K562 (cell line): Measurements from ENCODE around the gene ATP6V1G2.

Source experiments
- DNMT1 ChIP-seq: fragments of 450-650 bp; IDR thresholded peaks from 2 replicates; pipeline ENCODE4 v1.6.1; 2016; ENCODE audit warnings: antibody characterized with exemption, mild to moderate bottlenecking
- ERF ChIP-seq: fragments of 450-650 bp; formaldehyde crosslinking; IDR thresholded peaks from 2 replicates; pipeline ENCODE4 v1.4.0; 2020; ENCODE audit warnings: mild to moderate bottlenecking, mixed read lengths
- FOSL1 ChIP-seq: fragments of 200-800 bp; sonication (Bioruptor generic); conservative IDR thresholded peaks from 2 replicates; pipeline ENCODE4 v1.6.1; 2016; ENCODE audit warnings: missing genetic modification characterization, missing compliant biosample characterization
- NR1H2 ChIP-seq: sonication (generic); formaldehyde crosslinking; IDR thresholded peaks from 2 replicates; pipeline ENCODE4 v1.4.0; 2020; ENCODE audit warnings: mild to moderate bottlenecking, missing genetic modification reagents
- TAF7 ChIP-seq: fragments of 450-650 bp; IDR thresholded peaks from 2 replicates; pipeline ENCODE4 v1.6.1; 2016; ENCODE audit warnings: missing genetic modification characterization, missing compliant biosample characterization
- ZNF140 ChIP-seq: fragments of 250-450 bp; sonication (Bioruptor Pico); IDR thresholded peaks from 2 replicates; pipeline ENCODE4 v1.8.0; 2021; ENCODE audit warnings: moderate library complexity, mild to moderate bottlenecking, inconsistent platforms
- ZNF212 ChIP-seq: fragments of 450-650 bp; formaldehyde crosslinking; IDR thresholded peaks from 2 replicates; pipeline ENCODE4 v1.4.0; 2020; ENCODE audit warnings: mild to moderate bottlenecking
- TF ChIP-seq, protein P1 (sequence below), 2 experiments: fragments of 450-650 bp in 1 of 2; sonication (generic) in 1 of 2; formaldehyde crosslinking in 1 of 2; IDR thresholded peaks; 2 replicates each; pipeline versions ENCODE4 v1.7.1 to v1.9.0; 2016 to 2022; ENCODE audit warnings: inconsistent platforms in 1 of 2, mild to moderate bottlenecking in 1 of 2, missing genetic modification reagents in 1 of 2
- TF ChIP-seq, protein P2 (sequence below), 3 experiments: IDR thresholded peaks in 2 of 3; conservative IDR thresholded peaks in 1 of 3; 2 replicates each; pipeline ENCODE4 v1.5.1; 2011 to 2012; ENCODE audit warnings: low read length in 3 of 3, mild to moderate bottlenecking in 3 of 3, control low read depth in 2 of 3, improper control_type of control experiment in 1 of 3, inconsistent platforms in 1 of 3, low read depth in 1 of 3, mixed read lengths in 1 of 3, moderate library complexity in 1 of 3; ENCODE audit not compliant: insufficient read depth in 2 of 3

- no peak for TF ChIP-seq DNMT1
- TF ChIP-seq FOSL1, result no peak
- TF ChIP-seq, protein P1, sequence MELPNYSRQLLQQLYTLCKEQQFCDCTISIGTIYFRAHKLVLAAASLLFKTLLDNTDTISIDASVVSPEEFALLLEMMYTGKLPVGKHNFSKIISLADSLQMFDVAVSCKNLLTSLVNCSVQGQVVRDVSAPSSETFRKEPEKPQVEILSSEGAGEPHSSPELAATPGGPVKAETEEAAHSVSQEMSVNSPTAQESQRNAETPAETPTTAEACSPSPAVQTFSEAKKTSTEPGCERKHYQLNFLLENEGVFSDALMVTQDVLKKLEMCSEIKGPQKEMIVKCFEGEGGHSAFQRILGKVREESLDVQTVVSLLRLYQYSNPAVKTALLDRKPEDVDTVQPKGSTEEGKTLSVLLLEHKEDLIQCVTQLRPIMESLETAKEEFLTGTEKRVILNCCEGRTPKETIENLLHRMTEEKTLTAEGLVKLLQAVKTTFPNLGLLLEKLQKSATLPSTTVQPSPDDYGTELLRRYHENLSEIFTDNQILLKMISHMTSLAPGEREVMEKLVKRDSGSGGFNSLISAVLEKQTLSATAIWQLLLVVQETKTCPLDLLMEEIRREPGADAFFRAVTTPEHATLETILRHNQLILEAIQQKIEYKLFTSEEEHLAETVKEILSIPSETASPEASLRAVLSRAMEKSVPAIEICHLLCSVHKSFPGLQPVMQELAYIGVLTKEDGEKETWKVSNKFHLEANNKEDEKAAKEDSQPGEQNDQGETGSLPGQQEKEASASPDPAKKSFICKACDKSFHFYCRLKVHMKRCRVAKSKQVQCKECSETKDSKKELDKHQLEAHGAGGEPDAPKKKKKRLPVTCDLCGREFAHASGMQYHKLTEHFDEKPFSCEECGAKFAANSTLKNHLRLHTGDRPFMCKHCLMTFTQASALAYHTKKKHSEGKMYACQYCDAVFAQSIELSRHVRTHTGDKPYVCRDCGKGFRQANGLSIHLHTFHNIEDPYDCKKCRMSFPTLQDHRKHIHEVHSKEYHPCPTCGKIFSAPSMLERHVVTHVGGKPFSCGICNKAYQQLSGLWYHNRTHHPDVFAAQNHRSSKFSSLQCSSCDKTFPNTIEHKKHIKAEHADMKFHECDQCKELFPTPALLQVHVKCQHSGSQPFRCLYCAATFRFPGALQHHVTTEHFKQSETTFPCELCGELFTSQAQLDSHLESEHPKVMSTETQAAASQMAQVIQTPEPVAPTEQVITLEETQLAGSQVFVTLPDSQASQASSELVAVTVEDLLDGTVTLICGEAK (IDR thresholded peaks at IDR 0.05), result no peak
- TF ChIP-seq, protein P1 (CRISPR knock-in tag; IDR thresholded peaks at IDR 0.05), result no peak
- TF ChIP-seq ERF (CRISPR knock-in tag), result no peak
- no peak for TF ChIP-seq ZNF140 (CRISPR knock-in tag)
- TF ChIP-seq NR1H2 (CRISPR knock-in tag), result no peak
- TF ChIP-seq ZNF212 (CRISPR knock-in tag), result no peak
- TF ChIP-seq TAF7, result no peak
- TF ChIP-seq, protein P2, sequence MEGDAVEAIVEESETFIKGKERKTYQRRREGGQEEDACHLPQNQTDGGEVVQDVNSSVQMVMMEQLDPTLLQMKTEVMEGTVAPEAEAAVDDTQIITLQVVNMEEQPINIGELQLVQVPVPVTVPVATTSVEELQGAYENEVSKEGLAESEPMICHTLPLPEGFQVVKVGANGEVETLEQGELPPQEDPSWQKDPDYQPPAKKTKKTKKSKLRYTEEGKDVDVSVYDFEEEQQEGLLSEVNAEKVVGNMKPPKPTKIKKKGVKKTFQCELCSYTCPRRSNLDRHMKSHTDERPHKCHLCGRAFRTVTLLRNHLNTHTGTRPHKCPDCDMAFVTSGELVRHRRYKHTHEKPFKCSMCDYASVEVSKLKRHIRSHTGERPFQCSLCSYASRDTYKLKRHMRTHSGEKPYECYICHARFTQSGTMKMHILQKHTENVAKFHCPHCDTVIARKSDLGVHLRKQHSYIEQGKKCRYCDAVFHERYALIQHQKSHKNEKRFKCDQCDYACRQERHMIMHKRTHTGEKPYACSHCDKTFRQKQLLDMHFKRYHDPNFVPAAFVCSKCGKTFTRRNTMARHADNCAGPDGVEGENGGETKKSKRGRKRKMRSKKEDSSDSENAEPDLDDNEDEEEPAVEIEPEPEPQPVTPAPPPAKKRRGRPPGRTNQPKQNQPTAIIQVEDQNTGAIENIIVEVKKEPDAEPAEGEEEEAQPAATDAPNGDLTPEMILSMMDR (IDR thresholded peaks at IDR 0.05 in 2 of 3, conservative IDR thresholded peaks at IDR 0.05 in 1 of 3; ENCODE audit: insufficient read depth in 2 of 3, low read depth in 1 of 3, low read length in 3 of 3), result no peak
Observed at GRCh38 chr6:31535538-31536324, 10.7 kb downstream of the ATP6V1G2 start.
